CD4-positive, alpha-beta T cell treated with Interleukin-17A for 1 hour (primary cell): Measurements from ENCODE around the gene MBNL1.

Experiments
- DNase-seq: peaks from one replicate; pipeline ENCODE4 v3.0.0-alpha.2; 2020

MBNL1 gene

DNA sequence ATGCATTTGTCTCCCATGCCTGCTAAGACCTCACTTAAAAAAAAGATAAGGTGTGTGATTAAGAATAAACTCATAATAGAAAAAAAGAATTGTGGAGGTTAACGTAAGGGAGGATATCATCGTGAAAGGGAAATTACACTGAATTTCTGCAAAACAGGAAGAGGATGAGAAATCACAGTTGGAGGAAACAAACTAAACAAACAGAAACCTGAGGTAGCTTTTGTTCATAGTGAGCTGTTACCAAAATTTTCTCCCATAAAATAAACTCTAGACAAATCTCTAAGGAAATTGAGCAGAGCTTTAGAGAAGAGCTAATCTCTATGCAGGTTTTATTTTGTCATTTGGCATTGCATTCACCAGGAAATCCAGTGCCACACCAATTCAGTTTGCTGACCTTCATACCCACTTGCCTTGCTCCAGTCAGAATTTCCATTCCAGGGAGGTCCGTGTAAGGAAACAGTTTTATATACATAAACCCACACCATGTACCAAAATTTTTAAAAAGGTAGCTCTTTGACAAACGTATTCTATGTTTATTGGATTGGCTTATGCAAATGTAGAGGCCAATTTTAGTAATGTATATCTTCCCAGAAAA is 231.2 kb downstream of the MBNL1 start:
- no peak for DNase-seq

DNA sequence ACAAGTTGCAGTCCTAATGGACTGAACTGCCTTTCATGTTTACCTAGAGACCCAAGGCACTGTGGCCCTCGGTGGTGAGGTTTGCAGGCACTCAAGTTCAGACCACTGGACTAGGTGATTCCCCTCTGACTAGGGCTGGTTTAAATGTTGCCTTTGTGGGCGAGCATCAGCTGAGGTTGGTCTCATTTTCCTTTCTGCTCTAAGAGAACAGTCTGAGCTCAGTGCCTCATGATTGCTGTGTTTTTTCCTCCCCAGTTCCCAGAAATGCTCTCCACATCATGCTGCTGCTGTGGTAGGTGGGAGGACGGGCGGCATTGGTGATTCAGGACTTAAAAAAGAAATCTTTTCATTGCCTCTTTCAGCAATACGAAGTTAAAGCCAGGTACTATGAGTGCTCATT is 237.2 kb downstream of the MBNL1 start:
- no peak for DNase-seq

DNA sequence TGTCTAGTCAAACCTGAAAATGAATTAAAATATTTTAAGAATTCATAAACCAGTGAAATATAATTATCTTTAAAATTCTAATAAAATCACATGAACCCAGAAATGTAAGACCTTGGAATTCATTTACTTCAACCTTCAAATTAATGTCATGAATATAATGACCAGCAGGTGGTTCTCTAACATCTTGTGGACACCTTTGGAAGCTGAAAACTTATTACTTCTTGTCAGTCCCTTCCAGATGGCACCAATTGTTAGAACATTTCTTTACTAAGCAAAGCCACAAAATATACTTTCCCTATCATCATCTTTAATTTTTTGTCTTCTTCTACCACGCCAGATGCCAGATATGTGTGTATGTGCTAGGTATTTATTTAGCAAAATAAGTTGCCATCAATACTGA is 240.0 kb downstream of the MBNL1 start:
- no peak for DNase-seq

DNA sequence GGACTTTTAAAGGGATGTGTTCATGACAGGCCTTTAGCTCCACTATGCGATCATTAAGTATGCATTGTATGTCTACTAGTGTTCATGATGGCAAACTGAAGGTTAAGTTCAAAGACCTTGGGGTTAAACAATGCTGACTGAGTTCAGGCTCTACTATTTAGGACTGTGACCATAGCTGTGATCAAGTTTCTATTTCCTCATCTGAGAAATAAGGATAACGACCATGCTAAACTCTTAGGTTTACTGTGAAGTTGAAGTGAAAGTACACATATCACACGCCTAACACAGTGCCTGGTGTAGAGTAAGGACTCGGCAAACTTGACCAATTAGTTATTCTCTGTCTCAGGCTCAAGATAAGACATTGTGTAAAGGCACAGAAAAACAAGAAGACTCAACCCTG is 243.2 kb downstream of the MBNL1 start:
- no peak for DNase-seq

DNA sequence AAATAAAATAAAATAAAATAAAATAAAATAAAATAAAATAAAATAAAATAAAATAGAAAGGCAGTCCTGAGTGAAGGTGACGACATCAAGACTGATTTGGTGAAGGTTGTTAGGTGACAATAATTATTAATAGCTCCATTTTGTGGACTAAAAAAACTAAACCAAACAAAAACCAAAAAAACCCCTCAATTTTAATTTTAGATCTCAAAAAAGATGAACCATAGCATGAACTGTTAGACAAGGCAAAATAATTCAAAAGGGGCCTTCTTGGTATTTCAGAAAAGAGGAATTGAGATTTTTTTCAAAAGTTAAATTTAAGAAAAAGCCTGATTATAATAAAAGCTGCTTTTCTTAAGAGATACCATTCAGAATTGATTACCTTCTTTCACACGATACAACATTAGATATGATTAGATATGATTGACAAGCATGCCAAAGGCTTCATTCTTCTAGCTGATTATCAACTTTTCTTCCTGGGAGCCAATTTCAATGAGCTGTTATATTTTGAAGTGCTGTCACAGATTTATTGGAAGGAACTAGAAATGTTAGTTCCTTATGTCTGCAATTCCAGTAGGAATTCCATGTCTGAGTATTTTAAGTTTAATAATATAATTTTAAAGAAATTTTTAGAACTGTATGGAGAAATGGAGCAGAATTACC is 244.7 kb downstream of the MBNL1 start:
- no peak for DNase-seq
